Cardiac muscle cell (in vitro differentiated cells and primary cell): ENCODE results near the gene TMC7. TPM values are rescaled to one million over a fixed set of nuclear protein-coding genes. Genes with fewer than 3 reads are reported as not detected.

Source experiments
- DNase-seq, 2 donors: peaks; one replicate each; pipeline versions ENCODE4 v3.0.0 to v3.0.0-alpha.2; 2010 to 2017; ENCODE audit warnings: low read depth in 1 of 2, low spot score in 1 of 2
- H3K27ac ChIP-seq: fragments of 200-600 bp; sonication (generic); 2 replicates; pipeline ENCODE4 v1.5.1; 2016
- H3K27me3 ChIP-seq: fragments of 200-600 bp; sonication (generic); 2 replicates; pipeline ENCODE4 v1.6.0; 2016; ENCODE audit warnings: control low read depth
- H3K36me3 ChIP-seq: fragments of 200-600 bp; sonication (generic); 2 replicates; pipeline ENCODE4 v1.5.1; 2016; ENCODE audit warnings: control low read depth
- H3K4me1 ChIP-seq: fragments of 200-600 bp; sonication (generic); 2 replicates; pipeline ENCODE4 v1.8.1; 2017; ENCODE audit warnings: low read depth, mild to moderate bottlenecking, mixed run types
- H3K4me3 ChIP-seq: fragments of 200-600 bp; sonication (generic); 2 replicates; pipeline ENCODE4 v1.5.1; 2016; ENCODE audit warnings: mild to moderate bottlenecking
- H3K9me3 ChIP-seq: fragments of 200-600 bp; sonication (generic); 2 replicates; pipeline ENCODE4 v1.5.1; 2017; ENCODE audit warnings: low read depth, mild to moderate bottlenecking, control low read depth
- polyA plus RNA-seq: library from polyadenylated mRNA; unstranded; fragments of >200 nt; fragmentation: Nextera tagmentation; extraction: Ambion mirVana; gene quantifications from 2 replicates; pipeline ENCODE4 v1.2.1, GENCODE V29; 2016
- total RNA-seq: library from RNA; depleted of rRNA; stranded (reverse); fragments of >200 nt; gene quantifications from 2 replicates; pipeline ENCODE4 v1.2.3, GENCODE V29; 2016
- TF ChIP-seq, protein P1 (sequence below): IDR thresholded peaks from 2 replicates; pipeline ENCODE4 v1.5.1; 2012; ENCODE audit warnings: low read depth, mild to moderate bottlenecking, low read length

Gene TMC7
- total and polyA plus RNA-seq, 2 experiments from 2014 or later: 1.5 to 4.6 TPM

DNA sequence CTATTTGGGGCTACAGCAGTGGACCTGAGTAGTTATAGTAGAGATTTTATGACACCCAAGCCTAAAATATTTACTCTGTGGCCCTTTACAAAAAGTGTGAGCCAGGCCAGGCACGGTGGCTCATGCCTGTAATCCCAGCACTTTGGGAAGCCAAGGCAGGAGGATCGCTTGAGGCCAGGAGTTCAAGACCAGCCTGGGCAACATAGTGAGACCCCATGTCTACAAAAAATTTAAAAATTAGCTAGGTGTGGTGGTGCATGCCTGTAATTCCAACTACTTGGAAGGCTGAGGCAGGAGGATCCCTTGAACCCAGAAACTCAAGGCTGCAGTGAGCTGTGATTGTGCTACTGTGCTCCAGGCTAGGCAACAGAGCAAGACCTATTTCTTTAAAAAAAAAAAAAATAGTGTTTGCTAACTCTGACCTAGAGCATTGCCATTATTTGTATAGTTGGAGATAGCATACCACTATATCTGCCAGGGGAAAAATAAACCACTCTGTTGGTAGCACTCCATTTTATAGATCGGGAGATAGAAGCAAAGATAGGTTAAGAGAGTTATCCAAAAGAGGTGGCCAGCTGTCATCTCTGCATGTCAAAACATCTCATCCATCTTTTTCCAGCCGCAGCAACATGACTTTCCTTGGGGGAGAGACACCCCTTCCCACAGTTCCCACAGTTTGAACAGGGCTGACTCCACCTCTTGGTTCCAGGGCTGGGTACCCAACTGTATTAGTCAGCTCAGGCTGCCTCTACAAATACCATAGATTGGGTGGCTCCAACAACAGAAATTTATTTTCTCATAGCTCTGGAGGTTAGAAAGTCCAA lies 127.0 kb downstream of the TMC7 start:
- TF ChIP-seq, protein P1, sequence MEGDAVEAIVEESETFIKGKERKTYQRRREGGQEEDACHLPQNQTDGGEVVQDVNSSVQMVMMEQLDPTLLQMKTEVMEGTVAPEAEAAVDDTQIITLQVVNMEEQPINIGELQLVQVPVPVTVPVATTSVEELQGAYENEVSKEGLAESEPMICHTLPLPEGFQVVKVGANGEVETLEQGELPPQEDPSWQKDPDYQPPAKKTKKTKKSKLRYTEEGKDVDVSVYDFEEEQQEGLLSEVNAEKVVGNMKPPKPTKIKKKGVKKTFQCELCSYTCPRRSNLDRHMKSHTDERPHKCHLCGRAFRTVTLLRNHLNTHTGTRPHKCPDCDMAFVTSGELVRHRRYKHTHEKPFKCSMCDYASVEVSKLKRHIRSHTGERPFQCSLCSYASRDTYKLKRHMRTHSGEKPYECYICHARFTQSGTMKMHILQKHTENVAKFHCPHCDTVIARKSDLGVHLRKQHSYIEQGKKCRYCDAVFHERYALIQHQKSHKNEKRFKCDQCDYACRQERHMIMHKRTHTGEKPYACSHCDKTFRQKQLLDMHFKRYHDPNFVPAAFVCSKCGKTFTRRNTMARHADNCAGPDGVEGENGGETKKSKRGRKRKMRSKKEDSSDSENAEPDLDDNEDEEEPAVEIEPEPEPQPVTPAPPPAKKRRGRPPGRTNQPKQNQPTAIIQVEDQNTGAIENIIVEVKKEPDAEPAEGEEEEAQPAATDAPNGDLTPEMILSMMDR: no peak
- no peak overlapping the region for H3K27ac ChIP-seq

GRCh38 chr16:19112099-19112407 lies 128.3 kb downstream of the TMC7 start:
- no peak for DNase-seq
- H3K4me1 ChIP-seq: no peaks in the 10 kb centered on the region
- H3K27me3 ChIP-seq: peaks cover 8% of the 10 kb centered on the region
- no peak overlapping the region for H3K4me3 ChIP-seq
- TF ChIP-seq, protein P1: no peak
- H3K27ac ChIP-seq: no peak overlapping the region
- H3K36me3 ChIP-seq: no peaks in the 10 kb centered on the region
- H3K9me3 ChIP-seq: no peaks in the 10 kb centered on the region

More for the DNA sequence above, 127.0 kb downstream of the TMC7 start:
- Histone ChIP-seq H3K4me3 (no peak overlapping the region), H3K9me3 (no peaks in the 10 kb centered on the region), H3K36me3 (no peaks in the 10 kb centered on the region), H3K4me1 (no peaks in the 10 kb centered on the region), H3K27me3 (peaks cover 8% of the 10 kb centered on the region)
- no peak for DNase-seq

Other genes starting within 250 kb of the TMC7 start
- gene RPS15A, start 193.6 kb upstream of the TMC7 start, total RNA-seq: 1,850 and 2,098 TPM in 2 replicates
- gene RPS15A, start 193.6 kb upstream of the TMC7 start, polyA plus RNA-seq: 547 and 611 TPM in 2 replicates
- gene ARL6IP1, start 182.4 kb upstream of the TMC7 start, total RNA-seq: 77.6 and 195 TPM in 2 replicates
- 77.4 and 232 TPM in 2 replicates for gene ARL6IP1, start 182.4 kb upstream of the TMC7 start, polyA plus RNA-seq
- gene SMG1, start 57.5 kb upstream of the TMC7 start, total RNA-seq: 24.8 and 30.1 TPM in 2 replicates
- 8.2 and 17.2 TPM in 2 replicates for gene SMG1, start 57.5 kb upstream of the TMC7 start, polyA plus RNA-seq
- gene COQ7, start 83.7 kb downstream of the TMC7 start, total RNA-seq: 36.2 and 50.6 TPM in 2 replicates
- gene COQ7, start 83.7 kb downstream of the TMC7 start, polyA plus RNA-seq: 28.5 and 38.5 TPM in 2 replicates
- gene ITPRIPL2, start 130.0 kb downstream of the TMC7 start, total RNA-seq: 4.1 and 9.7 TPM in 2 replicates
- 2.8 and 7.1 TPM in 2 replicates for gene ITPRIPL2, start 130.0 kb downstream of the TMC7 start, polyA plus RNA-seq
- gene SYT17, start 184.3 kb downstream of the TMC7 start, total RNA-seq: 1.0 and 1.5 TPM in 2 replicates
- 0.32 and 0.70 TPM in 2 replicates for gene SYT17, start 184.3 kb downstream of the TMC7 start, polyA plus RNA-seq